Effector CD8-positive, alpha-beta T cell (primary cell): ENCODE results near the gene SCAF4.
"Not testable (repeated sequence)": the region's sequence is repeated elsewhere in the genome, so short reads cannot be mapped to it uniquely, and the experiment has no call there.

ENCODE experiments used
- DNase-seq: peaks from one replicate; lab custom pipeline; 2025; lab: John Stamatoyannopoulos, UW
- total RNA-seq, 4 experiments: gene quantifications; one replicate each; lab custom pipeline; 2026; lab: John Stamatoyannopoulos, UW

SCAF4 gene
- total RNA-seq, result 36.8 to 44.1 (median 39.3) reads per million in 4 experiments

DNA sequence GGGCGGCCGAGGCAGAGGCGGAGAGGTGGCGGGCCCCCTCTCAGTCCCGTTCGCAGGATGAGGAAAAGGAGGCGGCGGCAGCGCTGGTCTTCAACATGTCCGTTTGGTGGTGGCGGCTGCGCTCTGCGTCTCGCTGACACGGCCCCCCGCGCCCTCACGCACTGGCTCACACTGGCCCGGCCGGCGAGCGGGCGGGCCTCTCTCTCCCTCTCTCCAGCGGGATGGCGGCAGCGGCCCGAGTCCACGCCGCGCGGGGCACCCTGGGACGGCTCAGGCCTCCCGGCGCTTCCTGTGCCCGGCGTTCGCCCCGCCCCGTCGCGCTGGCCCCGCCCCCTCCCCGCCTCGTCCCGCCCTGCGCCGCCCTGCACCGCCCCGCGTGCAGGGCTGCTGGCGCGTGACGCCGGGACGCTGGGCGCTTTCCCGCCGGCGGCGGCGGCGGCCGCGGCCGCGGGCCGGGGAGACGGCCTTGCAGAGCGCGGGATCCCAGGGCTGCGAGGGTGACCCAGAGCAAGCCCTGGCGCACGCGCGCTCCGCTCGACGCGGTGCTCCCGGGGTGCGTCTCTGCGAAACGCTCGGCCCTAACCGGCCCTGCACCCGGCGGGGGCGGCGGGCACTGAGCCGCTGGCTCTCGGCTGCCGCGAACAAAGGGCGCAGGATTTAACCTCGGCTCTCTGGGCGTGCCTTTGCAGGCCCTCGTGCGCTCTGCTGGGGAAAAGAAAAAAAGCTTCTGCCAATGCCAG is at the start of gene SCAF4:
SCAF4 (minus strand) TSS at position 262 of the 740 bp plus-strand sequence. CDS start 426 bp downstream, outside the sequence.
- peak; percentile 69 for DNase-seq

DNA sequence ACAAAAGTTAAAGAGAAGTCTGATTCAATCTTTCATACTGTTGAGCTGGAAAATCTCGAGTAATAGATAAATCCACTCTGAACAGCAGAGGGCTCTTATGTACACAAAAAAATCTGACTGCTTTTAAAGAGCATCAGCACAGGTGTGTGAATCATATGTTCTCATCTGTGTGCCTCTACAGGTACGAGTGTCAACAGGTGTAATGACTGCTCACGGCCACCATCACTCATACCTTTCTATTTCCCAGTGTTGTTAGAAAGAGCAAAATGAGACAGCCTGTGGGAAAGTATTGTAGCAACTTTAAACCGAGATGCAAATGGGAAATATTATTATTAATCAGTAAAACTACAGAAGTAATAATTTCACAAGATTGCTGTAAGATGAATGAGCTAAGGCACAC is 49.0 kb upstream of the SCAF4 start:
- no peak for DNase-seq

GRCh38 chr21:31778546-31778945 is 46.6 kb upstream of the SCAF4 start:
- DNase-seq, result no peak

DNA sequence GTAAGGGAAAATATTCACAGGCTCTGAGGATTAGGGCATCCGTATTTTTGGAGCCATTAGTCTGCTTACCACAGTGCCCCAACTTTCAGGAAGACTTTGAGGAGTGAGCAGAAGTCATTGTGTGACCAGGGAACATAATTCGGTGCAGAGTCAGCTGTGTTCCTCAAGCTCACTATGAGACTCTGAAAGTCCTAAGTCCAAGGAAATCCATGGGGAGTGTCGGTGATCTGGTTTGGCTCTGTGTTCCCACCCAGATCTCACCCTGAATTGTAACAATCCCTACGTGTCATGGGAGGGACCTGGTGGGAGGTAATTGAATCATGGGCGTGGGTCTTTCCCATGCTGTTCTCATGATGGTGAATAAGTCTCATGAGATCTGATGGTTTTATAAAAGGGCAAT is 45.9 kb upstream of the SCAF4 start:
- no peak for DNase-seq

DNA sequence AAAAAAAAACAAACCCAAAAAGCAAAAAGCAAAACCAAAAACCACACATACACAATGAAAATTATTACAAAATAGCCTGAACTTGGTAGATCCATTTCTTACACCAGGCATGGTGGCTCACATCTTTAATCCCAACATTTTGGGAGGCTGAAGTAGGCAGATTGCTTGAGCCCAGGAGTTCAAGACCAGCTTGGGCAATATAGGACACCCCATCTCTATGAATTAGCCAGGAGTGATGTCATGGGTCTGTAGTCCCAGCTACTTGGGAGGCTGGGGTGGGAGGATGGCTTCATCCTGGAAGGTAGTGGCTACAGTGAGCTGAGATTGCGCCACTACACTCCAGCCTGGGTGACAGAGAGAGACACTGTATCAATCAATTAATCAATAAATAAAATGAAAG is 42.1 kb upstream of the SCAF4 start:
- DNase-seq, result no peak

GRCh38 chr21:31772674-31773555 is 41.0 kb upstream of the SCAF4 start:
- DNase-seq, result no peak

DNA sequence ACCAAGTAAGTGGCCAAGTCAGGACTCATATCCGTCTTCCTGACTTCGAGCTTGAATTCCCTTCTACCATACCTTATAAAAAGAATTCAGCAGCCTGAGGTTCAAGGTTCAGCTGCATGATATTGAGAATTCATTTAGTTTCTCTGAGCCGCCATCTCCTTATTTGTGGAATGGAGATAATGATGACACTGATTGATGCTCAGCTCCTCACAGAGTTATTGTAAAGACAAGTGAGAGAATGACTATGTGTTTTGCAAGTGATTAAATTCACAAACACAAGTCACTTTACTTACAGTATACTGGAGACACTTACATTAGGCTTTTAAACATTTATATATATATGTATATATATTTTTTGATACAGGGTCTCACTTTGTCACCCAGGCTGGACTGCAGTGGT is 39.8 kb upstream of the SCAF4 start:
- no peak for DNase-seq

- no peak for DNase-seq
These were observed 36.8 kb upstream of the SCAF4 start for GRCh38 chr21:31768710-31769109.

DNA sequence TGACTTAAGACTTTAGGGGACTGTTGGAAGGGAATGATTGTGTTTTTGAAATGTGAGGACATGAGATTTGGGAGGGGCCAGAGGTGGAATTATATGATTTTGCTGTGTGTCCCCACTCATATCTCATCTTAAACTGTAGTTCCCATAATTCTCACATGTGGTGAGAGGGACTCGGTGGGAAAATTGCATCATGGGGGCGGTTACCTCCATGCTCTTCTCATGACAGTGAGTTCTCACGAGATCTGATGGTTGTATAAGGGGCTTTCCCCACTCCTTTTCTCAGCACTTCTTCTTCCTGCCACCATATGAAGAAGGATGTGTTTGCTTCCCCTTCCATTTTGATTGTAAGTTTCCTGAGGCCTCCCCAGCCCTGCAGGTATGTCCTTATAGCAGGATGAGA is 35.0 kb upstream of the SCAF4 start:
- no peak for DNase-seq

GRCh38 chr21:31765850-31766249 is 33.9 kb upstream of the SCAF4 start:
- DNase-seq, result not testable (repeated sequence)

- DNase-seq, result no peak
These were observed 29.0 kb upstream of the SCAF4 start for GRCh38 chr21:31760931-31761330.

DNA sequence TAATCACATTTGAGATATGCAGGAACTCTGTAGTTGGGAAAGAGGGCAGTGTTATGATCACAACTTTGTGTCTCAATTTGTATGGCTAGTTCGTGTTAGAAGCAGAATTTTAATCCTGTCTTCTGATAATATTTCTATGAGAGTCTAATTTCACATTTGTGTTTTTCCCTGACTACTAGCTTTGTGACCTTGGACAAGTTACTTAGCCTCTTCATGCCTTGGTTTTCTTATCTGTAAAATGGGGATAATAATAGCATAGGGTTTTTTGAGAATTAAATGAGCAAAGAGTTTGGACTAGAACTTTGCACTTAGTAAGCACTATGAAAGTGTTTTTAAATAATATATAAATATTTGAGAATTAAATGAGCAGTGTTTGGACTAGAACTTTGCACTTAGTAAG is 24.9 kb upstream of the SCAF4 start:
- no peak for DNase-seq

GRCh38 chr21:31755027-31755426 is 23.1 kb upstream of the SCAF4 start:
- no peak for DNase-seq

- DNase-seq, result no peak
These were observed 22.7 kb upstream of the SCAF4 start for GRCh38 chr21:31754708-31754960.

- no peak for DNase-seq
These were observed 22.2 kb upstream of the SCAF4 start for GRCh38 chr21:31753949-31754707.

GRCh38 chr21:31752967-31753366 is 21.0 kb upstream of the SCAF4 start:
- DNase-seq, result no peak

DNA sequence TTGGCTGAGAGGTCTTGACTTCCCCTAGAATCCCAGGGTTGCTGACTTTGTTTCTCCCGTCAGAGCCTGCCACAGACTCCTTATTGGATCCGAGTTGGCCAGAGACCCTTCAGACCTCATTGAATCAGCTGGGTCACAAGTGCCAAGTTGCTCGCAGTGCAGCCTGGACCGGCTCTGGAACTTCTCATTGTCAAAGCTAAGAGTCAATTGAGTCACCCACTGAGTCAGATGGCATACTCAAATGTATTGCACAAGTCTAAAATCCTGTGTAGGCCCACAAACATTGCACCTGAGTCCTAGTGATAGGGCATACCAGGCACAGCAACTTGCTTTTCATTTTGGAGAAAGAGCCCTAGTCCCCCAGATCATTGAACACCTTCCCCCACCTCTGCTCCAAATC is 20.4 kb upstream of the SCAF4 start:
- DNase-seq, result no peak

DNA sequence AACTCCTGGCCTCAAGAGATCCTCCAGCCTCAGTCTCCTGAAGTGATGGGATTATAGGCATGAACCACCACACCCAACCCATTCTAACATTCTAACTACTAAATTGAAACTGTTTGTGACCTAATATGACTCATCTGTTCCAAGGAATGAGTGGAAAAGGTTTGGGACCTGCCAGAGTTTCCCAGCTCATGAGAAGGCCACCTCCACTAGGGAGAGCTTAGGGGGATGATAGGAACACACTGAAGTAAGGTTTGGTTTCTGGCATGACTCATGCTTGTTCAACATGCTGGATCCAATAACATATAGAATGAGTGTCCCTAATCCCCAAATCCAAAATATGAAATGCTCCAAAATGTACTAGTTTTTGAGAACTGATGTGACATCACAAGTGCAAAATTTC is 18.9 kb upstream of the SCAF4 start:
- no peak for DNase-seq

GRCh38 chr21:31744182-31744800 is 12.4 kb upstream of the SCAF4 start:
- DNase-seq, result no peak

DNA sequence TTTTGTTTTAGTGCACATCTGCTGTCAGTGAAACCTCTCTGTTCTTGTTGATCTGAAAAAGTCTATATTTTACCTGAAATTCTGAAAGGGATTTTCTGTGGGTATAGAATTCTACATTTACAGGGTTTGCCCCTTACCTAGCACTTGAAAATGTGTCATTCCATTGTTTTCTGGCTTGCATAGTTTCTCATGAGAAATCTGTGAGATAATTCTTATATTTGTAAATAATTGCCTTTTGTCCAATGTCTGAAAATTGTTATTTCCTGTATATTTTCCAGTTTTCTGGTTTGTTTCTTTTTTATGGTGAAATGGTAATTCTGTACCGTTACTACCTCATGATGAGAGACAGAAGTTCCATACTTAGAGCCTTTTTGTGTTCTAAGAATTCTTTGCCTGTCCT is 11.8 kb upstream of the SCAF4 start:
- DNase-seq, result no peak

- DNase-seq, result no peak
These were observed 9.2 kb upstream of the SCAF4 start for GRCh38 chr21:31741116-31741515.
